T-helper 1 cell treated with Interleukin-12 subunit alpha and Interleukin-12 subunit beta and Interleukin-4 antibody, amounts not matched to agents 30 μg/mL and 1 μg/mL, for 36 hours (primary cell): ENCODE data around the gene TRUB2.
"Not testable (repeated sequence)": the region's sequence is repeated elsewhere in the genome, so short reads cannot be mapped to it uniquely, and the experiment has no call there.

ENCODE experiments used
- H3K27ac Mint-ChIP-seq: one replicate; pipeline ENCODE4 v1.8.0; 2021; ENCODE audit warnings: mild to moderate bottlenecking, mixed read lengths
- H3K27me3 Mint-ChIP-seq: one replicate; pipeline ENCODE4 v1.8.0; 2021; ENCODE audit warnings: low read depth, mixed read lengths
- H3K36me3 Mint-ChIP-seq: one replicate; pipeline ENCODE4 v1.8.0; 2021; ENCODE audit warnings: low read depth, mixed read lengths
- H3K4me1 Mint-ChIP-seq: one replicate; pipeline ENCODE4 v1.8.0; 2021; ENCODE audit warnings: low read depth, mixed read lengths
- H3K4me3 Mint-ChIP-seq: one replicate; pipeline ENCODE4 v1.8.0; 2021; ENCODE audit warnings: mild to moderate bottlenecking, moderate library complexity, mixed read lengths
- H3K9me3 Mint-ChIP-seq: one replicate; pipeline ENCODE4 v1.8.0; 2021; ENCODE audit warnings: mixed read lengths

The TRUB2 gene

GRCh38 chr9:128349772-128350171, 27.5 kb upstream of the TRUB2 start:
- Mint-ChIP-seq H3K9me3 (no peaks in the 10 kb centered on the region), H3K4me3 (no peak overlapping the region), H3K27ac (no peak overlapping the region), H3K36me3 (peaks cover 14% of the 10 kb centered on the region), H3K27me3 (no peaks in the 10 kb centered on the region), H3K4me1 (no peaks in the 10 kb centered on the region)

- H3K27ac Mint-ChIP-seq, result no peak overlapping the region
- H3K4me3 Mint-ChIP-seq, result no peak overlapping the region
- H3K27me3 Mint-ChIP-seq, result no peaks in the 10 kb centered on the region
- H3K4me1 Mint-ChIP-seq, result no peaks in the 10 kb centered on the region
- H3K36me3 Mint-ChIP-seq, result peaks cover 13% of the 10 kb centered on the region
- no peaks in the 10 kb centered on the region for H3K9me3 Mint-ChIP-seq
Observed at GRCh38 chr9:128349125-128349524, 26.9 kb upstream of the TRUB2 start.

DNA sequence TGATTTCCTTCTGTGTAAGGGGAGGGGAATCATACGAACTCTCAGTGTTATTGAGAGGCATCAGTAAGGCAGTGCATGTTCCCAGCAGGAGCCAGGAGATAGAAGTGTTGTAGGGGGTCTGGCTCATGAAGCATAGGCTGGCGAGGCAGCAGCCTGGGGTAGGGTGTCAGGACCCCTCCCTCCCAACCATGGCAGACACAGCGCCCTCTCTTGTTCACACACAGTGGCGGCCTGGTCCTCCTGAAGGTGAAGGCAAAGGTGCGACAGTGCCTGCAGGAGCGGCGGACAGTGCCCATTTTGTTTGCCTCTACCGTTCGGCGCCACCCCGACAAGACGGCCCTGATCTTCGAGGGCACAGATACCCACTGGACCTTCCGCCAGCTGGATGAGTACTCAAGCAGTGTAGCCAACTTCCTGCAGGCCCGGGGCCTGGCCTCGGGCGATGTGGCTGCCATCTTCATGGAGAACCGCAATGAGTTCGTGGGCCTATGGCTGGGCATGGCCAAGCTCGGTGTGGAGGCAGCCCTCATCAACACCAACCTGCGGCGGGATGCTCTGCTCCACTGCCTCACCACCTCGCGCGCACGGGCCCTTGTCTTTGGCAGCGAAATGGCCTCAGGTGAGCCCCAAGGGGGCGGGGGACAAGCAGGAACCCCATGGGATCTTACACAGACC, 22.8 kb upstream of the TRUB2 start:
- Mint-ChIP-seq H3K4me3 (no peak overlapping the region), H3K27ac (no peak overlapping the region), H3K36me3 (peaks cover 6% of the 10 kb centered on the region), H3K27me3 (no peaks in the 10 kb centered on the region), H3K4me1 (peaks cover 6% of the 10 kb centered on the region), H3K9me3 (no peaks in the 10 kb centered on the region)

GRCh38 chr9:128343855-128344254, 21.6 kb upstream of the TRUB2 start:
- H3K4me1 Mint-ChIP-seq, result peaks cover 9% of the 10 kb centered on the region
- H3K4me3 Mint-ChIP-seq, result no peak overlapping the region
- no peaks in the 10 kb centered on the region for H3K27me3 Mint-ChIP-seq
- no peaks in the 10 kb centered on the region for H3K9me3 Mint-ChIP-seq
- no peak overlapping the region for H3K27ac Mint-ChIP-seq
- H3K36me3 Mint-ChIP-seq, result no peaks in the 10 kb centered on the region

GRCh38 chr9:128342971-128343680, 20.9 kb upstream of the TRUB2 start:
- Mint-ChIP-seq H3K27me3 (no peaks in the 10 kb centered on the region), H3K36me3 (no peaks in the 10 kb centered on the region), H3K4me1 (peaks cover 9% of the 10 kb centered on the region), H3K27ac (no peak overlapping the region), H3K4me3 (no peak overlapping the region), H3K9me3 (no peaks in the 10 kb centered on the region)

GRCh38 chr9:128341435-128341849, 19.2 kb upstream of the TRUB2 start:
- peak overlapping the region; percentile 96 for H3K4me3 Mint-ChIP-seq
- H3K27me3 Mint-ChIP-seq, result no peaks in the 10 kb centered on the region
- peaks cover 9% of the 10 kb centered on the region for H3K4me1 Mint-ChIP-seq
- no peaks in the 10 kb centered on the region for H3K36me3 Mint-ChIP-seq
- H3K9me3 Mint-ChIP-seq, result no peaks in the 10 kb centered on the region
- peak overlapping the region; percentile 94 for H3K27ac Mint-ChIP-seq

- H3K36me3 Mint-ChIP-seq, result no peaks in the 10 kb centered on the region
- peaks cover 9% of the 10 kb centered on the region for H3K4me1 Mint-ChIP-seq
- H3K4me3 Mint-ChIP-seq, result peak overlapping the region; percentile 96
- H3K27me3 Mint-ChIP-seq, result no peaks in the 10 kb centered on the region
- no peaks in the 10 kb centered on the region for H3K9me3 Mint-ChIP-seq
- H3K27ac Mint-ChIP-seq, result peak overlapping the region; percentile 94
Observed at GRCh38 chr9:128340691-128341434, 18.6 kb upstream of the TRUB2 start.

GRCh38 chr9:128339761-128340690, 17.8 kb upstream of the TRUB2 start, which contains the start of gene SLC27A4:
SLC27A4 (plus strand) TSS chr9:128340527; CDS start chr9:128343133, 2,606 bp downstream.
- Mint-ChIP-seq H3K4me1 (peaks cover 9% of the 10 kb centered on the region), H3K4me3 (peak within 1 kb of the TSS; percentile 96), H3K36me3 (no peaks in the 10 kb centered on the region), H3K27ac (peak within 1 kb of the TSS; percentile 94), H3K9me3 (no peaks in the 10 kb centered on the region), H3K27me3 (no peaks in the 10 kb centered on the region)

DNA sequence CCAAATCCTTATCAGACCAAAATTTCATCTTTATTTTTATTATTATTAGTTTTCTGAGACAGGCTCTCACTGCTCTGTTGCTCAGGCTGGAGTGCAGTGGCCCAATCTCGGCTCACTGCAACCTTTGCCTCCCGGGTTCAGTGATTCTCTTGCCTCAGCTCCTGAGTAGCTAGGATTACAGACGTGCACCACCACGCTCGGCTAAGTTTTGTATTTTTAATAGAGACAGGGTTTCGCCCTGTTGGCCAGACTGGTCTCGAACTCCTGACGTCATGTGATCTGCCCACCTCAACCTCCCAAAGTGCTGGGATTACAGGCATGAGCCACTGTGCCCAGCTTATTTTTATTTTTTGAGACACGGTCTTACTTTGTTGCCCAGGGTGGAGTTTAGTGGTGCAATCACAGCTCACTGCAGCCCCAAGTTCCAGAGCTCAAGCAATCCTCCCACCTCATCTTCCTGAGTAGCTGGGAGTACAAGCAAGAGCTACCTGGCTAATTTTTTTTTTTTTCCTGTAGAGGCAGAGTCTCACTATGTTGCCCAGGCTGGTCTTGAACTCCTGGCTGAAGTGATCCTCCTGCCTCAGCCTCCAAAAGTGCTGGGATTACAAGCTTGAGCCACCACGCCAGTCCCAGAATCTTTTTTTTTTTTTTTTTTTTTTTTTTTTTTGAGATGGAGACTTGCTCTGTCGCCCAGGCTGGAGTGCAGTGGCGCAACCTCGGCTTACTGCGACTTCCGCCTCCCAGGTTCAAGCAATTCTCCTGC, 16.8 kb upstream of the TRUB2 start:
- H3K27ac Mint-ChIP-seq, H3K9me3 Mint-ChIP-seq: not testable (repeated sequence)

GRCh38 chr9:128337936-128338335, 15.7 kb upstream of the TRUB2 start:
- peaks cover 9% of the 10 kb centered on the region for H3K4me1 Mint-ChIP-seq
- no peaks in the 10 kb centered on the region for H3K9me3 Mint-ChIP-seq
- H3K27ac Mint-ChIP-seq, result no peak overlapping the region
- no peaks in the 10 kb centered on the region for H3K27me3 Mint-ChIP-seq
- H3K36me3 Mint-ChIP-seq, result no peaks in the 10 kb centered on the region
- no peak overlapping the region for H3K4me3 Mint-ChIP-seq

More for the DNA sequence above, 16.8 kb upstream of the TRUB2 start:
- peak overlapping the region; percentile 89 for H3K4me3 Mint-ChIP-seq
- not testable (repeated sequence) for H3K4me1 Mint-ChIP-seq, H3K27me3 Mint-ChIP-seq, H3K36me3 Mint-ChIP-seq

DNA sequence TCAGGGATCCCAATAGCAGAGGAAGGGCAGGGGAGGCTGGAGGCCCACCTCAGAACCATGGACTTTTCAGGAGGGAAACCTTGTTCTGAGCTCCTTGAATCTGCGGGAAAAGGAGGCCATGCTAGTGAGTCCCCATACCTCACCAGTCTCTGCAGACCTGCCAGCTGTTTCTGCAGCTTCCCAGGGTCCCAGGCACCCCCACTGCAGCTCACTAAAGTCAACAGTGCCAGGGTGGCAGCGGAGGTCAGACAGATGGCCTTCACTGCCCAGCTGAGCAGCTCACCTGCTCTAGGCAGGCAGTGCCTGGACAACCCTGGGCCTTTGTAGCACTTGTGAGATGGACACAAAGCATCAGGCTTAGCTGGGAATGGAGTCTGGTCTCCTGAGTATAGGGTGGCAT, 13.7 kb upstream of the TRUB2 start:
- Mint-ChIP-seq H3K9me3 (no peaks in the 10 kb centered on the region), H3K4me3 (no peak overlapping the region), H3K36me3 (no peaks in the 10 kb centered on the region), H3K27ac (no peak overlapping the region), H3K4me1 (peaks cover 4% of the 10 kb centered on the region), H3K27me3 (no peaks in the 10 kb centered on the region)

GRCh38 chr9:128335161-128335560, 12.9 kb upstream of the TRUB2 start:
- H3K4me1 Mint-ChIP-seq, result peaks cover 4% of the 10 kb centered on the region
- H3K27ac Mint-ChIP-seq, result no peak overlapping the region
- no peaks in the 10 kb centered on the region for H3K36me3 Mint-ChIP-seq
- no peaks in the 10 kb centered on the region for H3K27me3 Mint-ChIP-seq
- H3K4me3 Mint-ChIP-seq, result no peak overlapping the region
- H3K9me3 Mint-ChIP-seq, result no peaks in the 10 kb centered on the region

DNA sequence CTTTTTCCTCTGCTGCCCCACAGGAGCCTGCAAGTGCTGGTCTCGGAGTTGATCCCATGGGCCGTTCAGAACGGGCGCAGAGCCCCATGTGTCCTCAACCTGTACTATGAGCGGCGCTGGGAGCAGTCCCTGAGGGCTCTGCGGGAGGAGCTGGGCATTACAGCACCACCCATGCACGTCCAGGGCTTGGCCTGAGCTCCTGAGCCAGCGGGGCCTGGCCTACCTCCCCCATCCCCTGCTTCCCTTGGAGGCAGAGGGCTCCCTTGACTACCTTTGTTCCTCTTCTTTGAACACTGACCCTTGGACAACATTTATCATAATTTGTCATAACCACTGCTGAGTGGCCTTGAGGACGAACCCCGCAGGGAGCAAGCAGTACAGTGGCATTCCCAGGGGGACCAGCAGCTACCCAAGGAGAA, 11.2 kb upstream of the TRUB2 start:
- H3K9me3 Mint-ChIP-seq, result no peaks in the 10 kb centered on the region
- no peaks in the 10 kb centered on the region for H3K27me3 Mint-ChIP-seq
- no peak overlapping the region for H3K4me3 Mint-ChIP-seq
- no peaks in the 10 kb centered on the region for H3K36me3 Mint-ChIP-seq
- no peaks in the 10 kb centered on the region for H3K4me1 Mint-ChIP-seq
- no peak overlapping the region for H3K27ac Mint-ChIP-seq
